ENCODE data around the gene LRRTM4. TPM values are rescaled to one million over a fixed set of nuclear protein-coding genes. Genes with fewer than 3 reads are reported as not detected.

The LRRTM4 gene
- total and polyA plus RNA-seq, 2 experiments from 2014 or later = 4.5 to 15.4 TPM

DNA sequence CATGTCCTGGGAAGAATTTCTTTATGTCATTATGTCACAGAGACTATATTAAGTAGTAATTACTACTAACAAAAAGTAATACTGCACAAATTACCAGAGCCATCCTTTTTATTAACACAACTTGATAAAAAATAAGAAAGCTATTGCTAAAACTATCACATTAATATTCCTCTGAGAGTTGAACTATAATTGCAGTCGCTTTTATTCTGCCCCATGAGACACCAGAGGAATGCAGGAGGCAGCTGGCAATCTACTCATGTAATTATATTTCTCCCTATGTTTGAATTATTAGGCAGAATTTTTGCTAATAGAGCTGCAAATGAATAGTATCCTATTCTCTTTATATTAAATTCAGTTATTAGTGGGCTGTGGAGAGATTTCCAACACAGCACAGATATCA lies 220.7 kb downstream of the LRRTM4 start (continued):
- TF ChIP-seq NANOG (IDR thresholded peaks at IDR 0.05; ENCODE audit: borderline replicate concordance) = no peak
- TF ChIP-seq, protein P1, sequence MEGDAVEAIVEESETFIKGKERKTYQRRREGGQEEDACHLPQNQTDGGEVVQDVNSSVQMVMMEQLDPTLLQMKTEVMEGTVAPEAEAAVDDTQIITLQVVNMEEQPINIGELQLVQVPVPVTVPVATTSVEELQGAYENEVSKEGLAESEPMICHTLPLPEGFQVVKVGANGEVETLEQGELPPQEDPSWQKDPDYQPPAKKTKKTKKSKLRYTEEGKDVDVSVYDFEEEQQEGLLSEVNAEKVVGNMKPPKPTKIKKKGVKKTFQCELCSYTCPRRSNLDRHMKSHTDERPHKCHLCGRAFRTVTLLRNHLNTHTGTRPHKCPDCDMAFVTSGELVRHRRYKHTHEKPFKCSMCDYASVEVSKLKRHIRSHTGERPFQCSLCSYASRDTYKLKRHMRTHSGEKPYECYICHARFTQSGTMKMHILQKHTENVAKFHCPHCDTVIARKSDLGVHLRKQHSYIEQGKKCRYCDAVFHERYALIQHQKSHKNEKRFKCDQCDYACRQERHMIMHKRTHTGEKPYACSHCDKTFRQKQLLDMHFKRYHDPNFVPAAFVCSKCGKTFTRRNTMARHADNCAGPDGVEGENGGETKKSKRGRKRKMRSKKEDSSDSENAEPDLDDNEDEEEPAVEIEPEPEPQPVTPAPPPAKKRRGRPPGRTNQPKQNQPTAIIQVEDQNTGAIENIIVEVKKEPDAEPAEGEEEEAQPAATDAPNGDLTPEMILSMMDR (conservative IDR thresholded peaks at IDR 0.05; ENCODE audit: low read depth in 2 of 2) = no peak
- no peak for TF ChIP-seq EZH2 (IDR thresholded peaks at IDR 0.05; ENCODE audit: low read depth, unreplicated experiment)

DNA sequence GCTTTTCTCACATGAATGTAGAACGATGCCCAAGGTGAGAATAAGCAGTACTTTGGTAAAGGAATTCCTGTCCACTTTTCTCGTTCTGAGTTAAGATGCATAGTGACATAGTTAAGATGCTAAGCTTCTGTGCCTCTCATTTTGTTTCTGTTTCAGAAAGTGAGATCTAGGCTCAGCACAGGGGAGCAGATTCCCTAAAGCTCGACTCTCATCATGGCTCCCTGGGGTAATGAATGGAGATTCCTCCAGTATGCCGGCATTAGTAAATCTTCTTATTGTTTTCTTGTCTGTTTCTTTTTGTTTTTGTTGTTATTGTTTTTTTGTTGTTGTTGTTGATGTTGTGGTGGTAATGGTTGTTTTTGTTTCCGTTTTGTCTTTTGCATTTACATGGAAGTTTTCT lies 225.4 kb downstream of the LRRTM4 start:
- Mint-ChIP-seq H3K27me3 (ENCODE audit: insufficient read depth, low read depth, poor library complexity) (peaks cover 1% of the 10 kb centered on the region), H3K27ac (no peak overlapping the region), H3K36me3 (ENCODE audit: low read depth) (no peaks in the 10 kb centered on the region)
- TF ChIP-seq EZH2phosphoT487 (IDR thresholded peaks at IDR 0.05; ENCODE audit: unreplicated experiment) (no peak), CREB1 (CRISPR knock-in tag; IDR thresholded peaks at IDR 0.05; ENCODE audit: low read depth) (no peak), ZNF331 (CRISPR knock-in tag; IDR thresholded peaks at IDR 0.05; ENCODE audit: low read depth) (no peak), POLR2AphosphoS5 (IDR thresholded peaks at IDR 0.05; ENCODE audit: low read depth) (no peak), JUNB (IDR thresholded peaks at IDR 0.05; ENCODE audit: unreplicated experiment) (no peak), NANOG (IDR thresholded peaks at IDR 0.05; ENCODE audit: borderline replicate concordance) (no peak), STAT1 (IDR thresholded peaks at IDR 0.05; ENCODE audit: unreplicated experiment) (no peak), ZNF114 (CRISPR knock-in tag; IDR thresholded peaks at IDR 0.05) (no peak), EZH2 (IDR thresholded peaks at IDR 0.05; ENCODE audit: low read depth, unreplicated experiment) (no peak)
- TF ChIP-seq, protein P2, sequence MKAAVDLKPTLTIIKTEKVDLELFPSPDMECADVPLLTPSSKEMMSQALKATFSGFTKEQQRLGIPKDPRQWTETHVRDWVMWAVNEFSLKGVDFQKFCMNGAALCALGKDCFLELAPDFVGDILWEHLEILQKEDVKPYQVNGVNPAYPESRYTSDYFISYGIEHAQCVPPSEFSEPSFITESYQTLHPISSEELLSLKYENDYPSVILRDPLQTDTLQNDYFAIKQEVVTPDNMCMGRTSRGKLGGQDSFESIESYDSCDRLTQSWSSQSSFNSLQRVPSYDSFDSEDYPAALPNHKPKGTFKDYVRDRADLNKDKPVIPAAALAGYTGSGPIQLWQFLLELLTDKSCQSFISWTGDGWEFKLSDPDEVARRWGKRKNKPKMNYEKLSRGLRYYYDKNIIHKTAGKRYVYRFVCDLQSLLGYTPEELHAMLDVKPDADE (IDR thresholded peaks at IDR 0.05) = no peak
- TF ChIP-seq, protein P3, sequence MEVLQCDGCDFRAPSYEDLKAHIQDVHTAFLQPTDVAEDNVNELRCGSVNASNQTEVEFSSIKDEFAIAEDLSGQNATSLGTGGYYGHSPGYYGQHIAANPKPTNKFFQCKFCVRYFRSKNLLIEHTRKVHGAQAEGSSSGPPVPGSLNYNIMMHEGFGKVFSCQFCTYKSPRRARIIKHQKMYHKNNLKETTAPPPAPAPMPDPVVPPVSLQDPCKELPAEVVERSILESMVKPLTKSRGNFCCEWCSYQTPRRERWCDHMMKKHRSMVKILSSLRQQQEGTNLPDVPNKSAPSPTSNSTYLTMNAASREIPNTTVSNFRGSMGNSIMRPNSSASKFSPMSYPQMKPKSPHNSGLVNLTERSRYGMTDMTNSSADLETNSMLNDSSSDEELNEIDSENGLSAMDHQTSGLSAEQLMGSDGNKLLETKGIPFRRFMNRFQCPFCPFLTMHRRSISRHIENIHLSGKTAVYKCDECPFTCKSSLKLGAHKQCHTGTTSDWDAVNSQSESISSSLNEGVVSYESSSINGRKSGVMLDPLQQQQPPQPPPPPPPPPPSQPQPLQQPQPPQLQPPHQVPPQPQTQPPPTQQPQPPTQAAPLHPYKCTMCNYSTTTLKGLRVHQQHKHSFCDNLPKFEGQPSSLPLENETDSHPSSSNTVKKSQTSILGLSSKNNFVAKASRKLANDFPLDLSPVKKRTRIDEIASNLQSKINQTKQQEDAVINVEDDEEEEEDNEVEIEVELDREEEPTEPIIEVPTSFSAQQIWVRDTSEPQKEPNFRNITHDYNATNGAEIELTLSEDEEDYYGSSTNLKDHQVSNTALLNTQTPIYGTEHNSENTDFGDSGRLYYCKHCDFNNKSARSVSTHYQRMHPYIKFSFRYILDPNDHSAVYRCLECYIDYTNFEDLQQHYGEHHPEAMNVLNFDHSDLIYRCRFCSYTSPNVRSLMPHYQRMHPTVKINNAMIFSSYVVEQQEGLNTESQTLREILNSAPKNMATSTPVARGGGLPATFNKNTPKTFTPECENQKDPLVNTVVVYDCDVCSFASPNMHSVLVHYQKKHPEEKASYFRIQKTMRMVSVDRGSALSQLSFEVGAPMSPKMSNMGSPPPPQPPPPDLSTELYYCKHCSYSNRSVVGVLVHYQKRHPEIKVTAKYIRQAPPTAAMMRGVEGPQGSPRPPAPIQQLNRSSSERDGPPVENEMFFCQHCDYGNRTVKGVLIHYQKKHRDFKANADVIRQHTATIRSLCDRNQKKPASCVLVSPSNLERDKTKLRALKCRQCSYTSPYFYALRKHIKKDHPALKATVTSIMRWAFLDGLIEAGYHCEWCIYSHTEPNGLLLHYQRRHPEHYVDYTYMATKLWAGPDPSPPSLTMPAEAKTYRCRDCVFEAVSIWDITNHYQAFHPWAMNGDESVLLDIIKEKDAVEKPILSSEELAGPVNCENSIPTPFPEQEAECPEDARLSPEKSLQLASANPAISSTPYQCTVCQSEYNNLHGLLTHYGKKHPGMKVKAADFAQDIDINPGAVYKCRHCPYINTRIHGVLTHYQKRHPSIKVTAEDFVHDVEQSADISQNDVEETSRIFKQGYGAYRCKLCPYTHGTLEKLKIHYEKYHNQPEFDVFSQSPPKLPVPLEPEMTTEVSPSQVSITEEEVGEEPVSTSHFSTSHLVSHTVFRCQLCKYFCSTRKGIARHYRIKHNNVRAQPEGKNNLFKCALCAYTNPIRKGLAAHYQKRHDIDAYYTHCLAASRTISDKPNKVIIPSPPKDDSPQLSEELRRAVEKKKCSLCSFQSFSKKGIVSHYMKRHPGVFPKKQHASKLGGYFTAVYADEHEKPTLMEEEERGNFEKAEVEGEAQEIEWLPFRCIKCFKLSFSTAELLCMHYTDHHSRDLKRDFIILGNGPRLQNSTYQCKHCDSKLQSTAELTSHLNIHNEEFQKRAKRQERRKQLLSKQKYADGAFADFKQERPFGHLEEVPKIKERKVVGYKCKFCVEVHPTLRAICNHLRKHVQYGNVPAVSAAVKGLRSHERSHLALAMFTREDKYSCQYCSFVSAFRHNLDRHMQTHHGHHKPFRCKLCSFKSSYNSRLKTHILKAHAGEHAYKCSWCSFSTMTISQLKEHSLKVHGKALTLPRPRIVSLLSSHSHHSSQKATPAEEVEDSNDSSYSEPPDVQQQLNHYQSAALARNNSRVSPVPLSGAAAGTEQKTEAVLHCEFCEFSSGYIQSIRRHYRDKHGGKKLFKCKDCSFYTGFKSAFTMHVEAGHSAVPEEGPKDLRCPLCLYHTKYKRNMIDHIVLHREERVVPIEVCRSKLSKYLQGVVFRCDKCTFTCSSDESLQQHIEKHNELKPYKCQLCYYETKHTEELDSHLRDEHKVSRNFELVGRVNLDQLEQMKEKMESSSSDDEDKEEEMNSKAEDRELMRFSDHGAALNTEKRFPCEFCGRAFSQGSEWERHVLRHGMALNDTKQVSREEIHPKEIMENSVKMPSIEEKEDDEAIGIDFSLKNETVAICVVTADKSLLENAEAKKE (CRISPR knock-in tag; IDR thresholded peaks at IDR 0.05) = no peak
- TF ChIP-seq, protein P4, sequence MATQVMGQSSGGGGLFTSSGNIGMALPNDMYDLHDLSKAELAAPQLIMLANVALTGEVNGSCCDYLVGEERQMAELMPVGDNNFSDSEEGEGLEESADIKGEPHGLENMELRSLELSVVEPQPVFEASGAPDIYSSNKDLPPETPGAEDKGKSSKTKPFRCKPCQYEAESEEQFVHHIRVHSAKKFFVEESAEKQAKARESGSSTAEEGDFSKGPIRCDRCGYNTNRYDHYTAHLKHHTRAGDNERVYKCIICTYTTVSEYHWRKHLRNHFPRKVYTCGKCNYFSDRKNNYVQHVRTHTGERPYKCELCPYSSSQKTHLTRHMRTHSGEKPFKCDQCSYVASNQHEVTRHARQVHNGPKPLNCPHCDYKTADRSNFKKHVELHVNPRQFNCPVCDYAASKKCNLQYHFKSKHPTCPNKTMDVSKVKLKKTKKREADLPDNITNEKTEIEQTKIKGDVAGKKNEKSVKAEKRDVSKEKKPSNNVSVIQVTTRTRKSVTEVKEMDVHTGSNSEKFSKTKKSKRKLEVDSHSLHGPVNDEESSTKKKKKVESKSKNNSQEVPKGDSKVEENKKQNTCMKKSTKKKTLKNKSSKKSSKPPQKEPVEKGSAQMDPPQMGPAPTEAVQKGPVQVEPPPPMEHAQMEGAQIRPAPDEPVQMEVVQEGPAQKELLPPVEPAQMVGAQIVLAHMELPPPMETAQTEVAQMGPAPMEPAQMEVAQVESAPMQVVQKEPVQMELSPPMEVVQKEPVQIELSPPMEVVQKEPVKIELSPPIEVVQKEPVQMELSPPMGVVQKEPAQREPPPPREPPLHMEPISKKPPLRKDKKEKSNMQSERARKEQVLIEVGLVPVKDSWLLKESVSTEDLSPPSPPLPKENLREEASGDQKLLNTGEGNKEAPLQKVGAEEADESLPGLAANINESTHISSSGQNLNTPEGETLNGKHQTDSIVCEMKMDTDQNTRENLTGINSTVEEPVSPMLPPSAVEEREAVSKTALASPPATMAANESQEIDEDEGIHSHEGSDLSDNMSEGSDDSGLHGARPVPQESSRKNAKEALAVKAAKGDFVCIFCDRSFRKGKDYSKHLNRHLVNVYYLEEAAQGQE (IDR thresholded peaks at IDR 0.05; ENCODE audit: unreplicated experiment) = no peak

More for the DNA sequence above, 225.4 kb downstream of the LRRTM4 start:
- Histone ChIP-seq H3K4me1 (ENCODE audit: insufficient read depth) (no peaks in the 10 kb centered on the region), H3K27me3 (ENCODE audit: insufficient read depth) (no peaks in the 10 kb centered on the region), H3K4me2 (no peak overlapping the region), H2AFZ (no peak overlapping the region), H3K27ac (ENCODE audit: low read depth) (no peak overlapping the region), H3F3A (replicated peaks; ENCODE audit: low read depth) (no peaks in the 10 kb centered on the region), H3K4me3 (no peak overlapping the region), H4K20me1 (replicated peaks; ENCODE audit: insufficient read depth) (no peaks in the 10 kb centered on the region), H3K36me3 (ENCODE audit: insufficient read depth) (no peaks in the 10 kb centered on the region), H3K9me2 (ENCODE audit: insufficient read depth) (peaks cover 3% of the 10 kb centered on the region; the same call in 1 of the 2 replicates), H3K79me2 (replicated peaks; ENCODE audit: insufficient read depth) (no peaks in the 10 kb centered on the region)
- H3K9me3 Mint-ChIP-seq = no peaks in the 10 kb centered on the region
- H3K4me1 Mint-ChIP-seq = no peaks in the 10 kb centered on the region
- H3K4me3 Mint-ChIP-seq = no peak overlapping the region
- peak; percentile 70 for ATAC-seq
- peak; percentile 22 for DNase-seq (ENCODE audit: low spot score)
